ENCODE measurements around the gene TIMM13. TPM values are rescaled to one million over a fixed set of nuclear protein-coding genes. Genes with fewer than 3 reads are reported as not detected.

The TIMM13 gene
- polyA plus RNA-seq, 1 of the 3 experiments (the other 2 are of a cell fraction): 76.9 TPM

DNA sequence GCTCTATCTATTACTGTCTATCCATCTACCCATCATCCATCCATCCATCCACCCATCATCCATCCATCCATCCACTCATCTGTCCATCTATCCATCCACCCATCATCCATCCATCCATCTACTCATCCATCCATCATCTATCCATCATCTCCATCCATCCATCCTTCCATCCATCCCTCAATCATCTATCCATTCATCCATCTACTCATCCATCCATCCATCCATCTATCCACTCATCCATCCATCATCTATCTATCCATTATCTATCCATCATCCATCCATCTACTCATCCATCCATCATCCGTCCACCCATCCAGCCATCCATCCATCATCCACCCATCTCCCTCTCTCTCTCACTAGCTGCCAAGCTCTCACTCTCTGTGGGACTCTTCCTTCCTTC is 13.1 kb upstream of the TIMM13 start (continued):
- no peak for TF ChIP-seq CHD2 (IDR thresholded peaks at IDR 0.05; ENCODE audit: low read length, partially characterized antibody)
- no peak for TF ChIP-seq EP300 (IDR thresholded peaks at IDR 0.05; ENCODE audit: borderline replicate concordance in 1 of 2, low read depth in 1 of 2, low read length in 1 of 2)

DNA sequence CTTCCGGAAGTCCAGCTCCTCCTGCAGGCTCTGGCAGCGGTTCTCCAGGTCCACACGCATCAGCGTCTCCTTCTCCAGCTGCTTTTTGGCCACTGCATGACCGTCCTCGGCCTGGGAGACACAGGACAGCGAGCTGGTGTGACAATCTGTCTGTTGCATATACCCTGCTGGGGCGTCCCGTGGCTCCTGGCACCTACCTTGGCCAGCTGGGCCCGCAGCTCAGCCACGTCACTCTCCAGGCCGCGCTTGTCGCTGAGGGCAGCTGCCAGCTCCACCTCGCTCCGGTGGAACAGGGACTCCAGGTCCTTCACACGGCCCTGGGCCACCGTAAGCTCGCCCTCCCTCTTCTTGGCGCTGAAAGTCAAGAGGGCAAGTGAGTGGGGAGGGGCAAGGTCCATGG is 10.8 kb upstream of the TIMM13 start:
- TF ChIP-seq MEF2A (IDR thresholded peaks at IDR 0.05; ENCODE audit: borderline replicate concordance, low read depth): no peak
- TF ChIP-seq, protein P1, sequence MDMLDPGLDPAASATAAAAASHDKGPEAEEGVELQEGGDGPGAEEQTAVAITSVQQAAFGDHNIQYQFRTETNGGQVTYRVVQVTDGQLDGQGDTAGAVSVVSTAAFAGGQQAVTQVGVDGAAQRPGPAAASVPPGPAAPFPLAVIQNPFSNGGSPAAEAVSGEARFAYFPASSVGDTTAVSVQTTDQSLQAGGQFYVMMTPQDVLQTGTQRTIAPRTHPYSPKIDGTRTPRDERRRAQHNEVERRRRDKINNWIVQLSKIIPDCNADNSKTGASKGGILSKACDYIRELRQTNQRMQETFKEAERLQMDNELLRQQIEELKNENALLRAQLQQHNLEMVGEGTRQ (IDR thresholded peaks at IDR 0.05; ENCODE audit: borderline replicate concordance, low read depth, low read length): no peak
- TF ChIP-seq CHD2 (IDR thresholded peaks at IDR 0.05; ENCODE audit: low read length, partially characterized antibody): no peak
- no peak for TF ChIP-seq TCF12 (IDR thresholded peaks at IDR 0.05)
- no peak for TF ChIP-seq TEAD4 (IDR thresholded peaks at IDR 0.05; ENCODE audit: borderline replicate concordance, insufficient read depth)
- TF ChIP-seq, protein P2, sequence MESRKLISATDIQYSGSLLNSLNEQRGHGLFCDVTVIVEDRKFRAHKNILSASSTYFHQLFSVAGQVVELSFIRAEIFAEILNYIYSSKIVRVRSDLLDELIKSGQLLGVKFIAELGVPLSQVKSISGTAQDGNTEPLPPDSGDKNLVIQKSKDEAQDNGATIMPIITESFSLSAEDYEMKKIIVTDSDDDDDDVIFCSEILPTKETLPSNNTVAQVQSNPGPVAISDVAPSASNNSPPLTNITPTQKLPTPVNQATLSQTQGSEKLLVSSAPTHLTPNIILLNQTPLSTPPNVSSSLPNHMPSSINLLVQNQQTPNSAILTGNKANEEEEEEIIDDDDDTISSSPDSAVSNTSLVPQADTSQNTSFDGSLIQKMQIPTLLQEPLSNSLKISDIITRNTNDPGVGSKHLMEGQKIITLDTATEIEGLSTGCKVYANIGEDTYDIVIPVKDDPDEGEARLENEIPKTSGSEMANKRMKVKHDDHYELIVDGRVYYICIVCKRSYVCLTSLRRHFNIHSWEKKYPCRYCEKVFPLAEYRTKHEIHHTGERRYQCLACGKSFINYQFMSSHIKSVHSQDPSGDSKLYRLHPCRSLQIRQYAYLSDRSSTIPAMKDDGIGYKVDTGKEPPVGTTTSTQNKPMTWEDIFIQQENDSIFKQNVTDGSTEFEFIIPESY (IDR thresholded peaks at IDR 0.05; ENCODE audit: borderline replicate concordance, low read depth): no peak
- TF ChIP-seq, protein P3, sequence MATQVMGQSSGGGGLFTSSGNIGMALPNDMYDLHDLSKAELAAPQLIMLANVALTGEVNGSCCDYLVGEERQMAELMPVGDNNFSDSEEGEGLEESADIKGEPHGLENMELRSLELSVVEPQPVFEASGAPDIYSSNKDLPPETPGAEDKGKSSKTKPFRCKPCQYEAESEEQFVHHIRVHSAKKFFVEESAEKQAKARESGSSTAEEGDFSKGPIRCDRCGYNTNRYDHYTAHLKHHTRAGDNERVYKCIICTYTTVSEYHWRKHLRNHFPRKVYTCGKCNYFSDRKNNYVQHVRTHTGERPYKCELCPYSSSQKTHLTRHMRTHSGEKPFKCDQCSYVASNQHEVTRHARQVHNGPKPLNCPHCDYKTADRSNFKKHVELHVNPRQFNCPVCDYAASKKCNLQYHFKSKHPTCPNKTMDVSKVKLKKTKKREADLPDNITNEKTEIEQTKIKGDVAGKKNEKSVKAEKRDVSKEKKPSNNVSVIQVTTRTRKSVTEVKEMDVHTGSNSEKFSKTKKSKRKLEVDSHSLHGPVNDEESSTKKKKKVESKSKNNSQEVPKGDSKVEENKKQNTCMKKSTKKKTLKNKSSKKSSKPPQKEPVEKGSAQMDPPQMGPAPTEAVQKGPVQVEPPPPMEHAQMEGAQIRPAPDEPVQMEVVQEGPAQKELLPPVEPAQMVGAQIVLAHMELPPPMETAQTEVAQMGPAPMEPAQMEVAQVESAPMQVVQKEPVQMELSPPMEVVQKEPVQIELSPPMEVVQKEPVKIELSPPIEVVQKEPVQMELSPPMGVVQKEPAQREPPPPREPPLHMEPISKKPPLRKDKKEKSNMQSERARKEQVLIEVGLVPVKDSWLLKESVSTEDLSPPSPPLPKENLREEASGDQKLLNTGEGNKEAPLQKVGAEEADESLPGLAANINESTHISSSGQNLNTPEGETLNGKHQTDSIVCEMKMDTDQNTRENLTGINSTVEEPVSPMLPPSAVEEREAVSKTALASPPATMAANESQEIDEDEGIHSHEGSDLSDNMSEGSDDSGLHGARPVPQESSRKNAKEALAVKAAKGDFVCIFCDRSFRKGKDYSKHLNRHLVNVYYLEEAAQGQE (IDR thresholded peaks at IDR 0.05; ENCODE audit: low read depth, low read length): no peak
- no peak for TF ChIP-seq FOSL2 (IDR thresholded peaks at IDR 0.05; ENCODE audit: borderline replicate concordance, low read depth)
- TF ChIP-seq EP300 (IDR thresholded peaks at IDR 0.05; ENCODE audit: borderline replicate concordance in 1 of 2, low read depth in 1 of 2, low read length in 1 of 2): no peak
- no peak for TF ChIP-seq RFX5 (IDR thresholded peaks at IDR 0.05; ENCODE audit: low read length)
- no peak for TF ChIP-seq FOXM1 (IDR thresholded peaks at IDR 0.05; ENCODE audit: low read depth)
- no peak for TF ChIP-seq GABPA (IDR thresholded peaks at IDR 0.05; ENCODE audit: low read depth)
- no peak for TF ChIP-seq YY1 (IDR thresholded peaks at IDR 0.05; ENCODE audit: low read depth)
- no peak for TF ChIP-seq SIN3A (IDR thresholded peaks at IDR 0.05; ENCODE audit: borderline replicate concordance, low read depth, low read length)
- TF ChIP-seq POLR2AphosphoS5 (IDR thresholded peaks at IDR 0.05; ENCODE audit: low read depth, low read length): no peak
- TF ChIP-seq, protein P4, sequence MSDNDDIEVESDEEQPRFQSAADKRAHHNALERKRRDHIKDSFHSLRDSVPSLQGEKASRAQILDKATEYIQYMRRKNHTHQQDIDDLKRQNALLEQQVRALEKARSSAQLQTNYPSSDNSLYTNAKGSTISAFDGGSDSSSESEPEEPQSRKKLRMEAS (IDR thresholded peaks at IDR 0.05; ENCODE audit: low read depth): no peak
- TF ChIP-seq, protein P5, sequence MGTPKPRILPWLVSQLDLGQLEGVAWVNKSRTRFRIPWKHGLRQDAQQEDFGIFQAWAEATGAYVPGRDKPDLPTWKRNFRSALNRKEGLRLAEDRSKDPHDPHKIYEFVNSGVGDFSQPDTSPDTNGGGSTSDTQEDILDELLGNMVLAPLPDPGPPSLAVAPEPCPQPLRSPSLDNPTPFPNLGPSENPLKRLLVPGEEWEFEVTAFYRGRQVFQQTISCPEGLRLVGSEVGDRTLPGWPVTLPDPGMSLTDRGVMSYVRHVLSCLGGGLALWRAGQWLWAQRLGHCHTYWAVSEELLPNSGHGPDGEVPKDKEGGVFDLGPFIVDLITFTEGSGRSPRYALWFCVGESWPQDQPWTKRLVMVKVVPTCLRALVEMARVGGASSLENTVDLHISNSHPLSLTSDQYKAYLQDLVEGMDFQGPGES (IDR thresholded peaks at IDR 0.05; ENCODE audit: low read depth, low read length): no peak
- TF ChIP-seq NRF1 (IDR thresholded peaks at IDR 0.05; ENCODE audit: low read depth, low read length): no peak
- no peak for TF ChIP-seq ELF1 (IDR thresholded peaks at IDR 0.05)
- Histone ChIP-seq H3K4me2 (no peak overlapping the region), H2AFZ (ENCODE audit: low read depth) (no peak overlapping the region), H3K79me2 (ENCODE audit: insufficient read depth) (peaks cover 60% of the 10 kb centered on the region), H3K36me3 (replicated peaks in 1 of 2; ENCODE audit: control insufficient read depth in 1 of 2, insufficient read depth in 2 of 2, low read length in 1 of 2) (peaks cover 3 to 27% of the 10 kb centered on the region in 2 experiments), H4K20me1 (ENCODE audit: insufficient read depth) (peaks cover 14% of the 10 kb centered on the region; the same call in 1 of the 2 replicates), H3F3A (replicated peaks; ENCODE audit: insufficient read depth) (no peaks in the 10 kb centered on the region), H3K9me3 (no peaks in the 10 kb centered on the region), H3K4me3 (ENCODE audit: low read depth in 2 of 2, low read length in 1 of 2) (no peak overlapping the region), H3K27me3 (ENCODE audit: insufficient read depth) (no peaks in the 10 kb centered on the region), H3K9ac (no peak overlapping the region), H3K9me2 (no peaks in the 10 kb centered on the region), H3K4me1 (ENCODE audit: control insufficient read depth in 1 of 2, insufficient read depth in 2 of 2, low read depth in 1 of 2, low read length in 1 of 2) (no peaks in the 10 kb centered on the region), H3K27ac (ENCODE audit: low read depth in 2 of 2, low read length in 1 of 2) (no peak overlapping the region)
- POLR2A ChIA-PET: no interaction called here
- CTCF ChIA-PET: interaction anchor here (1.1 kb wide), 1 partner anchor 10 kb away, joined by 3 read pairs; no protein-coding TSS in a partner anchor
- no peak for DNase-seq
- 85% methylated on average over 15 of the region's 20 CpGs for WGBS (ENCODE audit: low lambda C conversion rate)

Data from SK-N-SH (cell line).